ENCODE measurements around the gene NUP160. TPM values are rescaled to one million over a fixed set of nuclear protein-coding genes. Genes with fewer than 3 reads are reported as not detected.

The NUP160 gene
- total and polyA plus RNA-seq, 2 of the 8 experiments (the other 6 are each of a cell fraction or from before 2014, with no cell fraction given), result 44.6 to 100 TPM

DNA sequence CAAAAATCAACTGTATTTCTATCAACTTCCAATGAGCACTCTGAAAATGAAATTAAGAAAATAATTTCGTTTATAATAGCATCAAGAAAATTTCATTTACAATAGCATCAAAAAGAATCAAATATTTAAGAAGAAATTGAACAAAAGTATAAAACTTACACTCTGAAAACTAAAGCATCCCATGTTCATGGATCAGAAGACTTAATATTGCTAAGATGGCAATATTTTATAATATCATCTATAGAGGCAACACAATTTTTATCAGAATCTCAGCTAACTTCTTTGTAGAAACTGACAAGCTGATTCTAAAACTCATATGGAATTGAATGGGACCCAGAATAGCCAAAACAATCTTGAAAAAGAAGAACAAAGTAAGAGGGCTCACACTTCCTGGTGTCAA, 19.9 kb downstream of the NUP160 start:
- DNase-seq (ENCODE audit: low read depth in 1 of 2, low spot score in 2 of 2) (no peak), FAIRE-seq (no peak)
- ChIA-PET POLR2A (ENCODE audit: partially characterized antibody) (interaction anchor here (0.7 to 1.0 kb wide), 2 partner anchors 10 to 45 kb away, joined by 3 to 4 read pairs; no protein-coding TSS in a partner anchor), CTCF (ENCODE audit: partially characterized antibody) (interaction anchor here (1.0 kb wide), 1 partner anchor 16 kb away, joined by 3 read pairs; no protein-coding TSS in a partner anchor)
- Histone ChIP-seq H4K8ac (ENCODE audit: extremely low read depth, insufficient read depth, low read length) (no peak overlapping the region), H3K18ac (ENCODE audit: extremely low read depth, low read length) (no peak overlapping the region), H4K91ac (replicated peaks; ENCODE audit: insufficient read length, low read length) (no peak overlapping the region), H3K4me2 (ENCODE audit: insufficient read depth in 1 of 2, low read depth in 2 of 2, low read length in 2 of 2) (no peak overlapping the region), H3K4ac (replicated peaks; ENCODE audit: insufficient read length, low read depth, low read length) (no peak overlapping the region), H3K9me3 (ENCODE audit: insufficient read depth in 2 of 2, low read depth in 1 of 2, low read length in 1 of 2) (no peaks in the 10 kb centered on the region), H2BK5ac (ENCODE audit: low read depth, low read length) (no peak overlapping the region), H3K23me2 (ENCODE audit: low read depth, low read length) (no peaks in the 10 kb centered on the region), H3K23ac (ENCODE audit: insufficient read length) (no peak overlapping the region), H4K5ac (ENCODE audit: insufficient read length, low read depth, low read length) (no peak overlapping the region), H2BK12ac (ENCODE audit: low read depth, low read length) (no peak overlapping the region), H4K20me1 (replicated peaks in 1 of 2; ENCODE audit: control insufficient read depth in 1 of 2, insufficient read depth in 2 of 2, low read length in 2 of 2) (peaks cover 1 to 5% of the 10 kb centered on the region in 2 experiments), H2BK120ac (replicated peaks; ENCODE audit: low read depth, low read length) (no peak overlapping the region), H3K79me2 (ENCODE audit: control insufficient read depth in 1 of 2, insufficient read depth in 2 of 2, low read length in 2 of 2) (peaks cover 0 to 63% of the 10 kb centered on the region in 2 experiments; a peak in 2 of 4 replicates), H3K27me3 (replicated peaks in 1 of 4; ENCODE audit: control insufficient read depth in 3 of 4, extremely low read depth in 1 of 4, insufficient read depth in 3 of 4, low read length in 3 of 4) (no peaks in the 10 kb centered on the region), H2AFZ (ENCODE audit: low read length) (no peak overlapping the region), H3K36me3 (ENCODE audit: control insufficient read depth in 2 of 4, insufficient read depth in 4 of 4, low read length in 3 of 4) (peaks cover 5 to 32% (median 21%) of the 10 kb centered on the region in 4 experiments; a peak in 5 of 8 replicates), H3K9ac (replicated peaks in 1 of 4; ENCODE audit: extremely low read depth in 1 of 4, low read depth in 3 of 4, low read length in 3 of 4) (no peak overlapping the region), H3K79me1 (ENCODE audit: low read depth, low read length) (no peaks in the 10 kb centered on the region; the same call in 1 of the 2 replicates), H3K4me1 (replicated peaks in 1 of 4; ENCODE audit: control insufficient read depth in 3 of 4, insufficient read depth in 4 of 4, low read length in 3 of 4) (no peaks in the 10 kb centered on the region), H3K27ac (ENCODE audit: low read depth, low read length) (no peak overlapping the region), H3K14ac (ENCODE audit: insufficient read length) (no peak overlapping the region), H3K4me3 (ENCODE audit: extremely low read depth in 1 of 4, insufficient read depth in 2 of 4, low read depth in 3 of 4, low read length in 4 of 4) (no peak overlapping the region), H2AK5ac (ENCODE audit: low read depth, low read length) (no peak overlapping the region), H3K56ac (replicated peaks; ENCODE audit: insufficient read length, low read depth, low read length) (no peak overlapping the region), H2BK20ac (ENCODE audit: low read length) (no peak overlapping the region), H2BK15ac (ENCODE audit: low read length) (no peak overlapping the region)
- WGBS, 2 experiments (ENCODE audit: extremely low coverage in 1 of 2, insufficient coverage in 1 of 2, insufficient read length in 1 of 2, insufficient replicate concordance in 2 of 2, low coverage in 1 of 2, low lambda C conversion rate in 2 of 2, missing lambda C conversion rate in 1 of 2), result 92% methylated on average over 1 of the region's 1 CpG; no CpG with 5 or more reads in 1 of the 2 experiments
- no peak for TF ChIP-seq NRF1 (IDR thresholded peaks at IDR 0.05; ENCODE audit: low read depth, low read length)
- TF ChIP-seq, protein P1, sequence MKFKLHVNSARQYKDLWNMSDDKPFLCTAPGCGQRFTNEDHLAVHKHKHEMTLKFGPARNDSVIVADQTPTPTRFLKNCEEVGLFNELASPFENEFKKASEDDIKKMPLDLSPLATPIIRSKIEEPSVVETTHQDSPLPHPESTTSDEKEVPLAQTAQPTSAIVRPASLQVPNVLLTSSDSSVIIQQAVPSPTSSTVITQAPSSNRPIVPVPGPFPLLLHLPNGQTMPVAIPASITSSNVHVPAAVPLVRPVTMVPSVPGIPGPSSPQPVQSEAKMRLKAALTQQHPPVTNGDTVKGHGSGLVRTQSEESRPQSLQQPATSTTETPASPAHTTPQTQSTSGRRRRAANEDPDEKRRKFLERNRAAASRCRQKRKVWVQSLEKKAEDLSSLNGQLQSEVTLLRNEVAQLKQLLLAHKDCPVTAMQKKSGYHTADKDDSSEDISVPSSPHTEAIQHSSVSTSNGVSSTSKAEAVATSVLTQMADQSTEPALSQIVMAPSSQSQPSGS (IDR thresholded peaks at IDR 0.05; ENCODE audit: low read length), result no peak
- no peak for TF ChIP-seq MAFK (IDR thresholded peaks at IDR 0.05; ENCODE audit: low read depth, low read length)
- TF ChIP-seq, protein P2, sequence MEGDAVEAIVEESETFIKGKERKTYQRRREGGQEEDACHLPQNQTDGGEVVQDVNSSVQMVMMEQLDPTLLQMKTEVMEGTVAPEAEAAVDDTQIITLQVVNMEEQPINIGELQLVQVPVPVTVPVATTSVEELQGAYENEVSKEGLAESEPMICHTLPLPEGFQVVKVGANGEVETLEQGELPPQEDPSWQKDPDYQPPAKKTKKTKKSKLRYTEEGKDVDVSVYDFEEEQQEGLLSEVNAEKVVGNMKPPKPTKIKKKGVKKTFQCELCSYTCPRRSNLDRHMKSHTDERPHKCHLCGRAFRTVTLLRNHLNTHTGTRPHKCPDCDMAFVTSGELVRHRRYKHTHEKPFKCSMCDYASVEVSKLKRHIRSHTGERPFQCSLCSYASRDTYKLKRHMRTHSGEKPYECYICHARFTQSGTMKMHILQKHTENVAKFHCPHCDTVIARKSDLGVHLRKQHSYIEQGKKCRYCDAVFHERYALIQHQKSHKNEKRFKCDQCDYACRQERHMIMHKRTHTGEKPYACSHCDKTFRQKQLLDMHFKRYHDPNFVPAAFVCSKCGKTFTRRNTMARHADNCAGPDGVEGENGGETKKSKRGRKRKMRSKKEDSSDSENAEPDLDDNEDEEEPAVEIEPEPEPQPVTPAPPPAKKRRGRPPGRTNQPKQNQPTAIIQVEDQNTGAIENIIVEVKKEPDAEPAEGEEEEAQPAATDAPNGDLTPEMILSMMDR (IDR thresholded peaks at IDR 0.05; ENCODE audit: control extremely low read depth in 1 of 3, insufficient read depth in 1 of 3, low read depth in 1 of 3, low read length in 3 of 3), result no peak
- TF ChIP-seq, protein P3, sequence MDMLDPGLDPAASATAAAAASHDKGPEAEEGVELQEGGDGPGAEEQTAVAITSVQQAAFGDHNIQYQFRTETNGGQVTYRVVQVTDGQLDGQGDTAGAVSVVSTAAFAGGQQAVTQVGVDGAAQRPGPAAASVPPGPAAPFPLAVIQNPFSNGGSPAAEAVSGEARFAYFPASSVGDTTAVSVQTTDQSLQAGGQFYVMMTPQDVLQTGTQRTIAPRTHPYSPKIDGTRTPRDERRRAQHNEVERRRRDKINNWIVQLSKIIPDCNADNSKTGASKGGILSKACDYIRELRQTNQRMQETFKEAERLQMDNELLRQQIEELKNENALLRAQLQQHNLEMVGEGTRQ (IDR thresholded peaks at IDR 0.05; ENCODE audit: low read length), result no peak
- no peak for TF ChIP-seq SP1 (IDR thresholded peaks at IDR 0.05; ENCODE audit: low read depth, low read length)
- TF ChIP-seq BRCA1 (IDR thresholded peaks at IDR 0.05; ENCODE audit: low read depth, low read length), result no peak
- TF ChIP-seq KDM1A (IDR thresholded peaks at IDR 0.05; ENCODE audit: borderline replicate concordance, low read length), result no peak
